ENCODE measurements around the gene SLC2A5.
"Not testable (repeated sequence)": the region's sequence is repeated elsewhere in the genome, so short reads cannot be mapped to it uniquely, and the experiment has no call there.

SLC2A5 gene

DNA sequence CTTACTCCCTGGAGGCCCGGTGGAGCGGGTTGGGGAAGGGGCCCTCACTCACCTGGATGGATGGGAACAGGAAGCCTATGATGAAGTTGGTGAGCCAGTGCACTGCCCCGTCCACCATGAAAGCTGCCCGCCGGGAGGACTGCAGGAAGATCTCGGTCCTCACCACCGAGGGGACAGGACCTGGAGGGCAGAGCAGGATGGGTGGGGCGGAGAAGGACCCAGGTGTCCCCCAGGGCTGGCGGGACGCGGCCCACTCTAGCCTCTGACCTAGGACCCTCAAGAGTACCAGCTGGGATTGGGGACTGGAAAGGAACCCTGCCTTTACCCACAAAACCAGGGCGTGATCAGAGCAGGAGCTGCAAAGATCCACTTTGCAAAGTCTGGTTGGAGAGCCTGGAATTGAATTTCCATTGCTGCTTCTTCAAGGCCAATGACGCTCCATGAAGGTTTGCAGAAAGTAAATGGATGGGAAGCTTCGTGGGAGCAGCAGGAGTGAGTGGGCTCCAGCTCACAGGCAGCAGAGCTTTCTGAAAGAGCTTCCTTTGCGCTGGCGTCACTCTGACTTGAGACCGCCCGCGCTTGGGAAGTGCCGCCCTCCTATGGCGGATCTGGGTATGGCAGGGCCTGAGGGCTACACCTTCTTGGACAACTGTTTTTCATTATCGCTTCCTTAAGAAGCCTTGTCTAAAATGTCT is 64.6 kb downstream of the SLC2A5 start:
- peak; percentile 77 for DNase-seq (ENCODE audit: low spot score)

DNA sequence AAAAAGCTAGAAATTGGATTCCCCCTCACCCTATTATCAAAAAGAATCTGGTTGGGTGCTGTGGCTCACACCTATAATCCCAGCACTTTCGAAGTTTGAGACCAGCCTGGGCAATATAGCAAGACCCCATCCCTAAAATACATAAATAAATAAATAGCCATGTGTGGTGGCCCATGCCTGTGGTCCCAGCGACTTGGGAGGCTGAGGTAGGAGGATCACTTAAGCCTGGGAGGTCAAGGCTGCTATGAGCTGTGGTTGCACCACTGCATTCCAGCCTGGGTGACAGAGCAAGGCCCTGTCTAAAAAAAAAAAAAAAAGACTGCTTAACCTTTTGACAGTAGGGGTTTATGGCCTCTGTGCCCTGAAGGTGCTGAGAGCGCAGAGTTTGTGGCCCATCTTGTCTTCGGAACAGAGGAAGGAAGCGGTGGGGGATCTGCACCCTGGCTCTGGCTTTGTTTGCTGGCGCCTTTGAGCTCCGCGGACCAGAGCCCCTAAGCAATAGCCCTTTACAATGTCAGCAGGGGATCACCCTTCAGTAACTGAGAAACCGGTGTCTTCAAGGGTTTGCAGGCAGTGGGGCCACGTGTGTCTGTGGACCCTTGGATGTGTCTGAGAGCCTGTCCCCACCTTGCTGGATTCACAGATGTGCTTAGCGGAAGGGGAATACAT is 65.3 kb downstream of the SLC2A5 start:
- no peak for DNase-seq (ENCODE audit: low spot score)

GRCh38 chr1:9002215-9002560 is 67.2 kb downstream of the SLC2A5 start:
- not testable (repeated sequence) for DNase-seq (ENCODE audit: low spot score)

GRCh38 chr1:9001534-9002214 is 67.8 kb downstream of the SLC2A5 start:
- not testable (repeated sequence) for DNase-seq (ENCODE audit: low spot score)

DNA sequence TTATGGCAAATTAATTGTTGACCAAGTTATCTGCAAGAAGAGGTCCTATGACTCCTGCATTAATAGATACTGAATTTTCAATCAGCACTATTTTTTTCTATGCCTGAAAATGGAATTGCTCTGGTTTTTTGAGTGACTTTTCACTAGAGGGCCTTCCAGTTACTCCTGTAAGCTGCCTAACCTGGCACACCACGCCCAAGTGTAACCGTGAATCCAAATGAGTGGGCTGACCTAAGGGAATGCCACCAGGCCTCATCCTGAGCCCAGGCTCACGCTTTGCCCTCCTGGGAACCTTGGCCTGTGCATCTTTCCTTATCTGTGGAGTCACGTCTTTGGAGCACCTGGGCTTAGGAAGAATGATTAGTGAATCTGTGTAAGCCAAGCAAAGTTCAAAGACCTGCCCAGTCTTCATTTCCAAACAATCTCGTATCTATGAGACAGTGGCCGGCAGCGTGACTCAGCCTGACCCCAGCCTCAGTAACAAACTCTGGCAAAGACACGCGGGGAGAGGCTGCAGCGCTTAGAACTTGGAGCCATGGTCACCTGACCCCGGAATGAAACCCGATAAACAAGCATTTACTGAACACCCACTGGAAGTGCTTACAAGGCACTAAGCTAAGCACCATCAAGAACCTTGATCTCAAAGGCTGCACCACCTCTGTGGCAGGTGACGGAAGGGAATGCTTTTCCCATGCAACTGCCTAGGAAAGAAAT is 75.3 kb downstream of the SLC2A5 start:
- DNase-seq (ENCODE audit: low spot score): not testable (repeated sequence)

- DNase-seq (ENCODE audit: low spot score): no peak
These were observed 76.3 kb downstream of the SLC2A5 start for GRCh38 chr1:8992936-8993687.

DNA sequence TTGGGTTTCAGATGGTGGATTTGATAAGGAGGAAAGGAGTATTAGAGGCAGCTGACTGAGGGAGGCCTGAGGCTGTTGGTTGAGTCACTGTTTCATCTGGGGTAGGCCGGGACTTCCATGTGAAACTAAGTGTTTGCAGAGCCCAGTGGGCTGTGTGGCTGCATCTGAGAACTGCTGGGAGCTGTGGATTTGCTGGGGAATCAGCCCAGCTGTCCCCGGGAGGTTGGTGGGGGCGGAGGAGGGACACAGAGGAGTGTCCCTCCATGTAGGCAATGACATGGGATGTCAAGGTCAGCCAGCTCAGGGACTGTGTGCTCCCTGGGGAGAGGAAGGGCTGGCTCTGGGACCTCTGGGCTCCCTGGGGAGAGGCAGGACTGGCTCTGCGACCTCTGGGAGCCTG is 79.6 kb downstream of the SLC2A5 start:
- DNase-seq (ENCODE audit: low spot score): no peak

DNA sequence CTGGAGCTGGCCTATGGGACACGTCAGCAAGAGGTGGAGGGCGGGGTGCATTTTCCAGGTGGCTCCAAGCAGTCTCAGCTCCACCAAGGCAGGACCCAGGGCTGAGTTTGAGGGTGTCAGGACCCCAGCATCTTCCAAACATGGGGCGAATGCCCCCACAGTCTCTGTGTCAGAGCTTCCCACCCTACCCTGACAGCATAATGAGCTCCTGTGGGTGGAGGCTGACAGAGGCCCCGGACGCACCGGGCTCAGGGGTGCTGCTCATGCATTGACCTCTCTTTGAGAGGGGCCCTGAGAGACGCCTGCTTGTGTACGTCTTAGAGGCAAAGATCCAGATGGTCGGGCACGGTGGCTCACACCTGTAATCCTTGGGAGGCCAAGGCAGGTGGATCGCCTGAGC is 80.4 kb downstream of the SLC2A5 start:
- DNase-seq (ENCODE audit: low spot score): no peak

DNA sequence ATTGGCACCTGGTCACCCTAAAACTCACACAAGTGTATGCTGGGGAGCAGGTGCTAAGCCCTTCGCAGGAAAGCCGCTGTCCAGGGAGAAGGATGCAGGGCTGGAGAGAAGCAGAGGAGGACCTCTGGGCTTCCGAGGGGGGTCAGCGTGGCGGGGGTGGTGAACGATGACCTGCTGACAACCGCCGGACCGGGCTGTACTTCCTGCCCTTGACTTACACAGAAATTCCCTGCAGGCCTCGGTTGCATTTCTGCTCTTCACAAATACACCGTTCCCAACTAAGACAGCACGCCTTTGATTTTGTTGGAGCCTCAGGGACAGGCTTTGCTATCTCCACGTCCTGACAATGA is 80.8 kb downstream of the SLC2A5 start:
- no peak for DNase-seq (ENCODE audit: low spot score)

DNA sequence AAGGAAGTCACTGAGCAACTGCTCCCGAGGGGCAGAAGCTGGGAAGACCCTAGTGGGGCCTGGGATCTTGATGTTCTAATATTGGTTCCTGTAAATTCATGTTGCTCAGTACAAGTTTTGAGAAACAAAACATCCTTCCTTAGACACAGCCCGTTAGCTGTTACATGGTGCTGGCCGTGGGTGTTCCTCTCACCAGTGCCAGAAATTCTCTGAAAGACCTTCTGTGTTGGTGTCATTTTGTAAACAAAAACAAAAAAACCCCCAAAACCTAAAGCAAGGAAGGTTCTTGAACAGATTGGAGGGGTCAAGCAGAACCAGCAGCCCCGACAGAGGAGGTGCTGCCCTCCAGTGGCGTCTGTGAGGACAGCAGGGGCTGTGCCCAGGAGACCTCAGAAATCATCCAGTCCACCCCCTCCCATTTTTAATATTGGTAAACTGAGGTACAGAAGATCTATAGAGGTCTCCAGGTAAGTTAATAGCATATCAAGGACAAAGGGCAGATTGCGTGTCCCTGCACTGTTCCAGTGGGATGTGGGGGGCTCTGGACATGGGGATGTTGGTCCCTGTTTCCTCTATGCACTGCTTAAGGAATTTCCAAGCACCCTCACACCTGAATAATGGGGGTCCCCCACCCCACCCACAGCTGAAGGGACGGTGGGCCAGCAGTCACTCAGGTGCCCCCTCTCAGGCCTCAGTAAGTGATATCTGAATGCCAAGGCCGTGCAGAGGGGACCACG is 81.4 kb downstream of the SLC2A5 start:
- peak; percentile 59 for DNase-seq (ENCODE audit: low spot score)

- DNase-seq (ENCODE audit: low spot score): peak; percentile 26
These were observed 82.6 kb downstream of the SLC2A5 start for GRCh38 chr1:8986814-8987190.

- DNase-seq (ENCODE audit: low spot score): no peak
These were observed 83.3 kb downstream of the SLC2A5 start for GRCh38 chr1:8985915-8986813.

All from CD4-positive, alpha-beta T cell treated with Interleukin-6 at 100 ng/mL for 8 hours (primary cell).